Stimulated activated CD8-positive, alpha-beta memory T cell treated with anti-CD3 and anti-CD28 coated beads, Interleukin-12 subunit alpha, Interleukin-12 subunit beta, amount 100 ng/mL, for 1 hour (primary cell): ENCODE results near the gene CTPS1.
A peak's percentile ranks its signal among the peaks of the same experiment; 100 is the strongest.

Source experiments
- DNase-seq: peaks from one replicate; pipeline ENCODE4 v3.0.0-alpha.2; 2020; ENCODE audit warnings: low read depth

The CTPS1 gene

GRCh38 chr1:40997096-40997495 lies 17.6 kb downstream of the CTPS1 start:
- no peak for DNase-seq

GRCh38 chr1:40998668-40999067 lies 19.2 kb downstream of the CTPS1 start:
- no peak for DNase-seq

GRCh38 chr1:41003127-41003639 lies 23.7 kb downstream of the CTPS1 start:
- DNase-seq, result no peak

- DNase-seq, result peak; percentile 79
Observed at GRCh38 chr1:41003640-41004220, 24.2 kb downstream of the CTPS1 start.

- DNase-seq, result no peak
Observed at GRCh38 chr1:41005876-41006275, 26.4 kb downstream of the CTPS1 start.

GRCh38 chr1:41006942-41007865 lies 27.7 kb downstream of the CTPS1 start:
- no peak for DNase-seq

GRCh38 chr1:41009466-41009865 lies 30.0 kb downstream of the CTPS1 start:
- DNase-seq, result no peak

- DNase-seq, result no peak
Observed at GRCh38 chr1:41010345-41010744, 30.8 kb downstream of the CTPS1 start.

GRCh38 chr1:41013024-41013423 lies 33.5 kb downstream of the CTPS1 start:
- DNase-seq, result no peak

GRCh38 chr1:41013796-41014195 lies 34.3 kb downstream of the CTPS1 start:
- DNase-seq, result no peak

GRCh38 chr1:41014871-41015270 lies 35.4 kb downstream of the CTPS1 start:
- no peak for DNase-seq

- no peak for DNase-seq
Observed at GRCh38 chr1:41015281-41015896, 35.9 kb downstream of the CTPS1 start.

- no peak for DNase-seq
Observed at GRCh38 chr1:41015897-41016470, 36.5 kb downstream of the CTPS1 start.

- no peak for DNase-seq
Observed at GRCh38 chr1:41017141-41018017, 37.9 kb downstream of the CTPS1 start.

GRCh38 chr1:41018018-41018410 lies 38.5 kb downstream of the CTPS1 start:
- no peak for DNase-seq

- no peak for DNase-seq
Observed at GRCh38 chr1:41019353-41019745, 39.9 kb downstream of the CTPS1 start.

GRCh38 chr1:41020109-41020576 lies 40.6 kb downstream of the CTPS1 start:
- DNase-seq, result no peak

GRCh38 chr1:41020654-41021053 lies 41.2 kb downstream of the CTPS1 start:
- DNase-seq, result no peak

GRCh38 chr1:41021526-41022308 lies 42.2 kb downstream of the CTPS1 start, which contains the start of gene SLFNL1:
TSS of gene SLFNL1 (minus strand) at chr1:41021725. CDS start at chr1:41020660, 1,065 bp downstream.
- DNase-seq, result no peak

- DNase-seq, result no peak
Observed at GRCh38 chr1:41022424-41022823, 42.9 kb downstream of the CTPS1 start.
